Osteoblast (primary cell): Measurements from ENCODE around the gene ANGPTL7. TPM values are rescaled to one million over a fixed set of nuclear protein-coding genes. Genes with fewer than 3 reads are reported as not detected.

Experiments used
- DNase-seq: peaks from one replicate; pipeline ENCODE4 v3.0.0; 2011; ENCODE audit warnings: low spot score, mixed read lengths; ENCODE audit not compliant: insufficient read length; ENCODE audit errors: missing footprints
- H2AFZ ChIP-seq: 2 replicates; pipeline ENCODE4 v1.6.0; 2011; ENCODE audit warnings: mild to moderate bottlenecking, low read length
- H3K27ac ChIP-seq: 2 replicates; pipeline ENCODE4 v1.5.1; 2011; ENCODE audit warnings: mild to moderate bottlenecking, low read depth, low read length, moderate library complexity
- H3K27me3 ChIP-seq: 2 replicates; pipeline ENCODE4 v1.6.0; 2012; ENCODE audit warnings: mild to moderate bottlenecking, control low read depth, inconsistent platforms, low read length, moderate library complexity; ENCODE audit not compliant: insufficient read depth
- H3K36me3 ChIP-seq: 2 replicates; pipeline ENCODE4 v1.5.1; 2011; ENCODE audit warnings: mild to moderate bottlenecking, low read length, control low read depth, moderate library complexity; ENCODE audit not compliant: insufficient read depth
- H3K4me1 ChIP-seq: 2 replicates; pipeline ENCODE4 v1.5.1; 2011; ENCODE audit warnings: mild to moderate bottlenecking, low read length, control low read depth, moderate library complexity; ENCODE audit not compliant: insufficient read depth
- H3K4me2 ChIP-seq: 2 replicates; pipeline ENCODE4 v1.6.0; 2011; ENCODE audit warnings: mild to moderate bottlenecking, low read length; ENCODE audit not compliant: insufficient read depth
- H3K4me3 ChIP-seq: fragments of 200-600 bp; sonication (generic); 3 replicates; pipeline ENCODE4 v1.5.1; 2012; ENCODE audit warnings: mild to moderate bottlenecking, low read length, inconsistent platforms; ENCODE audit not compliant: insufficient read depth
- H3K79me2 ChIP-seq: 2 replicates; pipeline ENCODE4 v1.6.0; 2012; ENCODE audit warnings: mild to moderate bottlenecking, low read length, control low read depth, inconsistent platforms; ENCODE audit not compliant: insufficient read depth
- H3K9me3 ChIP-seq: 2 replicates; pipeline ENCODE4 v1.5.1; 2011; ENCODE audit warnings: low read depth, low read length, control low read depth
- H4K20me1 ChIP-seq: 2 replicates; pipeline ENCODE4 v1.6.0; 2012; ENCODE audit warnings: mild to moderate bottlenecking, low read length, control low read depth; ENCODE audit not compliant: insufficient read depth
- CTCF ChIP-seq: IDR thresholded peaks from 2 replicates; pipeline ENCODE4 v1.5.1; 2011; ENCODE audit warnings: mild to moderate bottlenecking, low read depth, low read length, moderate library complexity; ENCODE audit errors: extremely low read depth
- total RNA-seq: library from RNA; depleted of rRNA; stranded (reverse); fragments of >200 nt; gene quantifications from 2 replicates; pipeline ENCODE4 v1.2.3, GENCODE V29; 2012

ANGPTL7 gene
- total RNA-seq, 1 donor = not detected

GRCh38 chr1:11194407-11195176, 5.4 kb downstream of the ANGPTL7 start:
- Histone ChIP-seq H3K4me2 (no peak overlapping the region), H3K27me3 (no peaks in the 10 kb centered on the region), H3K9me3 (no peaks in the 10 kb centered on the region), H3K79me2 (no peaks in the 10 kb centered on the region), H2AFZ (no peak overlapping the region), H4K20me1 (peaks cover 13% of the 10 kb centered on the region), H3K4me1 (no peaks in the 10 kb centered on the region), H3K4me3 (no peak overlapping the region), H3K36me3 (peaks cover 32% of the 10 kb centered on the region), H3K27ac (no peak overlapping the region)
- TF ChIP-seq CTCF = no peak
- DNase-seq = no peak

DNA sequence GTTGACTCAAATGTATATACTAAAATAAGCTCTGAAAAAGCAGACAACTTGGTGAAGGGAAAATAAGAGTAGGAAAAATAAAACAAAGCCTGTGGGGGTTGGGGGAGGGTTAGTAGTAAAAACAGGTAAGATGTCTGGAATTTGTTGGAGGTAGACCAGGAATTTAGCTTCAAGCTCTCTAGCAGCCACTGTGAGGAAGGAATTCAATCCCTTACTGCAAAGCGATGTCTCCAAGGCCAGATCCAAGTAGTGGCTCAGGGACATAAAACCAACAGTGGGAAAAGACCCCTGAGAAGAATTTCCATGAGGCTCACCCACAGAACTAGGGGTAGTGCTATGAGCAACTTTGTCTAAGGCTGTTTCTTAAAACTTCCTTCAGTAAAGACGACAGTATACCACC, 7.8 kb downstream of the ANGPTL7 start:
- Histone ChIP-seq H3K79me2 (no peaks in the 10 kb centered on the region), H3K9me3 (no peaks in the 10 kb centered on the region), H3K4me2 (no peak overlapping the region), H3K36me3 (peaks cover 32% of the 10 kb centered on the region), H3K27me3 (no peaks in the 10 kb centered on the region), H3K27ac (no peak overlapping the region), H4K20me1 (peaks cover 13% of the 10 kb centered on the region), H3K4me3 (no peak overlapping the region), H2AFZ (no peak overlapping the region), H3K4me1 (no peaks in the 10 kb centered on the region)
- no peak for TF ChIP-seq CTCF
- DNase-seq = no peak

DNA sequence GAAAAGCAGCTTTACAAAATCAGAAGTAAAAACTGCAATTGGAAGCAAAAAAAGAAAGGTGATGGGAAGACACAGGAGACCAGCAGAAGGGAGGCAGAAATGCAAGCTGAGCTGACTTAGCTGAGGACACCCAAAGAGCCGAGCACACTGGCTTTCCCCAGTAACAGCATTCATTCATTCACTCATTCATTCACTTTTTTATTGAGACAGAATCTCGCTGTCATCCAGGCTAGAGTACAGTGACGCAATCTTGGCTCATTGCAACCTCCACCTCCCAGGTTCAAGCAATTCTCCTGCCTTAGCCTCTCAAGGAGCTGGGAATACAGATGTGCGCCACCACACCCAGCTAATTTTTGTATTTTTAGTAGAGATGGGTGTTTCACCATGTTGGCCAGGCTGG, 8.2 kb downstream of the ANGPTL7 start:
- no peak for TF ChIP-seq CTCF
- Histone ChIP-seq H4K20me1 (peaks cover 13% of the 10 kb centered on the region), H2AFZ (no peak overlapping the region), H3K4me1 (no peaks in the 10 kb centered on the region), H3K79me2 (no peaks in the 10 kb centered on the region), H3K4me2 (no peak overlapping the region), H3K9me3 (no peaks in the 10 kb centered on the region), H3K27me3 (no peaks in the 10 kb centered on the region), H3K27ac (no peak overlapping the region), H3K4me3 (no peak overlapping the region), H3K36me3 (peaks cover 32% of the 10 kb centered on the region)
- no peak for DNase-seq

DNA sequence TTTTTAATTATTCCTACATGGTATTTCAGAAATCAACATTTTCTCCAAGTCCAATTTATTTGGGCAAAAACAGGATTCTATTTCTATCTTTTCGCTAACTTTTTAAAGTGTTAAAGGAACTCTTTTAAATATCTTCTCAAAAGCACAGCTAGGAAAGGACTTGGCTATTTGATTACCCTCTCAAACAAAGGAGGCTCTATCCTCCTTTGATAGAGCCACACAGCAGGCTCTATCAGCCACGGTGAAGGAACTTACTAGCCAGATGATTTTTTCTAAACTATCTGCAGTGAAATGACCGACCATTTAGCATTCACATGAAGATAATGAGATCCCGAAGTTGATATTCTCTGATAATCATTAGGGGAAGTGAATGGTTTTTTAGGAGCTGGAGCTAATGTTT, 9.1 kb downstream of the ANGPTL7 start:
- DNase-seq = no peak
- H3K36me3 ChIP-seq = peaks cover 32% of the 10 kb centered on the region
- no peak overlapping the region for H3K4me3 ChIP-seq
- H3K4me1 ChIP-seq = no peaks in the 10 kb centered on the region
- H3K27ac ChIP-seq = no peak overlapping the region
- no peak overlapping the region for H3K4me2 ChIP-seq
- no peaks in the 10 kb centered on the region for H3K27me3 ChIP-seq
- no peak overlapping the region for H2AFZ ChIP-seq
- H4K20me1 ChIP-seq = peaks cover 13% of the 10 kb centered on the region
- no peak for TF ChIP-seq CTCF
- no peaks in the 10 kb centered on the region for H3K9me3 ChIP-seq
- no peaks in the 10 kb centered on the region for H3K79me2 ChIP-seq
